Endodermal cell (in vitro differentiated cells): ENCODE results near the gene KIF20B. TPM values are rescaled to one million over a fixed set of nuclear protein-coding genes. Genes with fewer than 3 reads are reported as not detected.

Source experiments
- DNase-seq: peaks from one replicate; pipeline ENCODE4 v3.0.0-alpha.2; 2017
- H3K27ac ChIP-seq: 2 replicates; pipeline ENCODE4 v1.5.1; 2013; ENCODE audit warnings: mild to moderate bottlenecking, low read depth, low read length, moderate library complexity
- H3K27me3 ChIP-seq: 2 replicates; pipeline ENCODE4 v1.6.1; 2013; ENCODE audit warnings: mild to moderate bottlenecking, low read length, moderate library complexity; ENCODE audit not compliant: insufficient read depth, control insufficient read depth, poor library complexity, severe bottlenecking
- H3K36me3 ChIP-seq: 2 replicates; pipeline ENCODE4 v1.7.0; 2013; ENCODE audit warnings: mild to moderate bottlenecking, low read length, moderate library complexity; ENCODE audit not compliant: control insufficient read depth, insufficient read depth
- H3K4me1 ChIP-seq: one replicate; pipeline ENCODE4 v1.7.0; 2013; ENCODE audit warnings: low read length; ENCODE audit not compliant: control insufficient read depth, insufficient read depth
- H3K4me3 ChIP-seq: 2 replicates; pipeline ENCODE4 v1.5.1; 2013; ENCODE audit warnings: mild to moderate bottlenecking, low read length, moderate library complexity
- H3K9ac ChIP-seq: 2 replicates; pipeline ENCODE4 v1.6.1; 2013; ENCODE audit warnings: mild to moderate bottlenecking, low read length, moderate library complexity; ENCODE audit not compliant: poor library complexity, severe bottlenecking; ENCODE audit errors: extremely low read depth
- H3K9me3 ChIP-seq: 2 replicates; pipeline ENCODE4 v1.6.1; 2013; ENCODE audit warnings: mild to moderate bottlenecking, low read length, moderate library complexity; ENCODE audit not compliant: control insufficient read depth
- H3K27ac Mint-ChIP-seq: 2 replicates; pipeline ENCODE4 v1.8.0; 2020; ENCODE audit warnings: mixed read lengths
- H3K27me3 Mint-ChIP-seq: 2 replicates; pipeline ENCODE4 v1.8.0; 2021; ENCODE audit warnings: mild to moderate bottlenecking, mixed read lengths; ENCODE audit not compliant: insufficient read depth
- H3K36me3 Mint-ChIP-seq: 2 replicates; pipeline ENCODE4 v1.8.0; 2020; ENCODE audit warnings: low read depth, mixed read lengths
- H3K4me1 Mint-ChIP-seq: 2 replicates; pipeline ENCODE4 v1.8.0; 2020; ENCODE audit warnings: mixed read lengths
- H3K4me3 Mint-ChIP-seq: 2 replicates; pipeline ENCODE4 v1.8.0; 2020; ENCODE audit warnings: mild to moderate bottlenecking, moderate library complexity, mixed read lengths
- H3K9me3 Mint-ChIP-seq: 2 replicates; pipeline ENCODE4 v1.8.0; 2020; ENCODE audit warnings: mild to moderate bottlenecking, mixed read lengths
- CTCF ChIP-seq: fragments of 200-600 bp; sonication (generic); conservative IDR thresholded peaks from 2 replicates; pipeline ENCODE4 v1.5.0; 2021; ENCODE audit warnings: antibody characterized with exemption, mild to moderate bottlenecking
- WGBS, 2 experiments: methylation state at CpG; one replicate each; pipeline versions ENCODE4 v1.1.5 to v1.1.7; 2013; ENCODE audit warnings: missing lambda C conversion rate in 2 of 2, mixed read lengths in 1 of 2; ENCODE audit not compliant: insufficient coverage in 1 of 2, insufficient read length in 1 of 2; 5-methylcytosine and 5-hydroxymethylcytosine counted together
- total RNA-seq, 2 donors: library from RNA; stranded (reverse); fragmentation: NEBNext Ultra II Directional in 1 of 2; extraction: Animal tissue kit (Norgen Biotek cat#: 25700) in 1 of 2; gene quantifications; 2 replicates in 1 of 2; 3 replicates in 1 of 2; pipeline ENCODE4 v1.2.1, GENCODE V29; 2021

KIF20B gene
- total RNA-seq, 2 donors from 2014 or later, result 43.4 to 43.7 TPM

GRCh38 chr10:89702121-89702480 is 711 bp downstream of the KIF20B start:
- no peak overlapping the region for H3K27ac ChIP-seq
- Mint-ChIP-seq H3K9me3 (no peaks in the 10 kb centered on the region), H3K27ac (peak overlapping the region; percentile 100), H3K4me1 (peaks cover 28% of the 10 kb centered on the region), H3K36me3 (peaks cover 4% of the 10 kb centered on the region), H3K27me3 (no peaks in the 10 kb centered on the region), H3K4me3 (peak overlapping the region; percentile 97)
- H3K4me3 ChIP-seq, result peak overlapping the region; percentile 97
- DNase-seq, result peak; percentile 50
- H3K36me3 ChIP-seq, result peaks cover 11% of the 10 kb centered on the region
- no peak for TF ChIP-seq CTCF
- no peaks in the 10 kb centered on the region for H3K27me3 ChIP-seq
- H3K9ac ChIP-seq, result peak overlapping the region; percentile 88
- peaks cover 6% of the 10 kb centered on the region for H3K4me1 ChIP-seq
- no peaks in the 10 kb centered on the region for H3K9me3 ChIP-seq
- 0 to 14% methylated on average over 3 to 6 of the region's 7 CpGs for WGBS, 2 experiments

- Histone ChIP-seq H3K4me3 (no peak overlapping the region), H3K27ac (no peak overlapping the region), H3K36me3 (peaks cover 19% of the 10 kb centered on the region), H3K27me3 (no peaks in the 10 kb centered on the region), H3K9me3 (no peaks in the 10 kb centered on the region), H3K9ac (no peak overlapping the region), H3K4me1 (peaks cover 6% of the 10 kb centered on the region)
- DNase-seq, result no peak
- H3K36me3 Mint-ChIP-seq, result peaks cover 15% of the 10 kb centered on the region
- H3K9me3 Mint-ChIP-seq, result no peaks in the 10 kb centered on the region
- H3K27ac Mint-ChIP-seq, result no peak overlapping the region
- no peaks in the 10 kb centered on the region for H3K27me3 Mint-ChIP-seq
- H3K4me3 Mint-ChIP-seq, result no peak overlapping the region
- TF ChIP-seq CTCF, result no peak
- peaks cover 20% of the 10 kb centered on the region for H3K4me1 Mint-ChIP-seq
- WGBS, 2 experiments, result 97 to 100% methylated on average over 1 to 3 of the region's 3 CpGs
These were observed 4.1 kb downstream of the KIF20B start for GRCh38 chr10:89705466-89705865.

GRCh38 chr10:89706011-89706410 is 4.6 kb downstream of the KIF20B start:
- peaks cover 24% of the 10 kb centered on the region for H3K36me3 ChIP-seq
- Mint-ChIP-seq H3K27me3 (no peaks in the 10 kb centered on the region), H3K4me3 (no peak overlapping the region), H3K9me3 (no peaks in the 10 kb centered on the region), H3K4me1 (peaks cover 15% of the 10 kb centered on the region), H3K27ac (peak overlapping the region; percentile 17), H3K36me3 (peaks cover 20% of the 10 kb centered on the region)
- peaks cover 6% of the 10 kb centered on the region for H3K4me1 ChIP-seq
- no peaks in the 10 kb centered on the region for H3K27me3 ChIP-seq
- H3K27ac ChIP-seq, result no peak overlapping the region
- no peaks in the 10 kb centered on the region for H3K9me3 ChIP-seq
- DNase-seq, result no peak
- no peak overlapping the region for H3K4me3 ChIP-seq
- no peak overlapping the region for H3K9ac ChIP-seq
- TF ChIP-seq CTCF, result no peak
